ENCODE measurements around the gene ISM2.
A peak's percentile ranks its signal among the peaks of the same experiment; 100 is the strongest.

Gene ISM2

DNA sequence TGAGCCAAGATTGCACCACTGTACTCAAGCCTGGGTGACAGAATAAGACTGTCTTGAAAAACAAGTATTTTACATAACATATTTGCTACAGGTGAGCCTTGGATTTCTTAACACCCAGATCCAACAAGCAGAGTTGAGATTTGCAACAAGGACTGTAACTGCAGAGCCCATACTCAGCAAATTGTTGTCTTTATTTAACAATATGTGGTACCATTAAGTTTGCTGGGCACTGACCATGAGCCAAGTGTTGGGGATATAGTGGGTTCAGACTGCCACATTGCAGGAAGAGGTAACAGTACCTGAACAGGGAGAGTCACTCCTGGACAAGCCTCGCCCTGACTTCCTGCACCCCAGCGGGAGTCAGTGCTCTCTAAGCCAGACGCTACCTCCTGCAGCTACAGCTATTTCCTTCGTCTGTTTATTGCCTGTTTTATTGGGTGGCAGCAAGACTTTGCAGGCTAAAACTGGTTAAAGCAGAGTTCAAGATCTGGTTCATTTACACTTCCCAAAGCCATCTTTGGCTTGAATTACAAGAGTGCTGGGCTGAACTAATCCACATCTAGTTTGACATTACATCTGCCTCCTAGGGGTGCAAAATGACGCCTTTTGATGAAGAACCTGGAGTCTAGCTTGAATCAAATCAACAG is 28.3 kb downstream of the ISM2 start:
- Mint-ChIP-seq H3K4me3 (no peak overlapping the region), H3K9me3 (no peaks in the 10 kb centered on the region), H3K27me3 (peaks cover 0 to 9% of the 10 kb centered on the region in 2 donors), H3K36me3 (ENCODE audit: insufficient read depth) (peaks cover 45% of the 10 kb centered on the region), H3K27ac (no peak overlapping the region), H3K4me1 (ENCODE audit: low read depth in 2 of 2) (no peaks in the 10 kb centered on the region)
- ATAC-seq (replicated peaks) (no peak), DNase-seq (no peak)

DNA sequence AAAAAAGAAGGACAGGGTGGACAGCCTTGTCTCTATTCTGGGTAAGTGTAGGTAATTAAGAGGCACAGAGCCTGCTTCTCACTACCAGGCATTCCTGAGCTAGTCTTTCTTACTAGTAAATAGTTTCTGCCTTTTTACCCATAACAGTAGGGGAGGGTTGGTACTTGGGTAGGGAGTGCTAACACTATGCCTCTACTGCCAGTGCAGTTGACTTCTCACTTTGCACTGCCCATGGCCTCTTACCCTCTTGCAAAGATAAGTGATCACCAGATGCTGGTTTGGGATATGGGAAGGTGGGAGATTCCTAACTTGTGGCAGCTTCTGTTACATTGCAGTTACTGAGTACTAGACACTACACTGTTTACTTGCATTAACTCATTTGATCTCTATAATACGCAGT is 29.1 kb downstream of the ISM2 start:
- ATAC-seq (replicated peaks) (no peak), DNase-seq (no peak)
- Mint-ChIP-seq H3K4me3 (no peak overlapping the region), H3K36me3 (ENCODE audit: insufficient read depth) (peaks cover 53% of the 10 kb centered on the region), H3K4me1 (ENCODE audit: low read depth in 2 of 2) (no peaks in the 10 kb centered on the region), H3K27ac (no peak overlapping the region), H3K27me3 (peaks cover 0 to under 1% of the 10 kb centered on the region in 2 donors), H3K9me3 (no peaks in the 10 kb centered on the region)

DNA sequence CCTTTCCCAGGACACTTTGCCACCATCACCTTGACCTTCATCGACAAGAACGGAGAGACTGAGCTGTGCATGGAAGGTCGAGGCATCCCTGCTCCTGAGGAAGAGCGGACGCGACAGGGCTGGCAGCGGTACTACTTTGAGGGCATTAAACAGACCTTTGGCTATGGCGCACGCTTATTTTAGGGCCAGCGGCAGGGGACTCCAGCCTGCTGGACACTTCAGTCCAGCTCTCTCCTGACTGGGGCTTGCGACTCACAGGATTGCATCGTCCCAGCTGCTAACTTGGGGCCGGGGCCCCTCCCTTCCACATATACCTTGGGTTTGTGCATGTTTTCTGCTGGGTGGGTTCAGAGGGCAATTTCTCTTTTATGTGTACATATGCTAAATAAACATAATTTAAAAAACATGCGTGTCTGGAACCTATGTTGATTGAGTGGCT is 29.5 kb downstream of the ISM2 start:
- ATAC-seq (replicated peaks) (no peak), DNase-seq (no peak)
- no peak overlapping the region for H3K27ac Mint-ChIP-seq
- no peaks in the 10 kb centered on the region for H3K4me1 Mint-ChIP-seq (ENCODE audit: low read depth in 2 of 2)
- peaks cover 57% of the 10 kb centered on the region for H3K36me3 Mint-ChIP-seq (ENCODE audit: insufficient read depth)
- no peaks in the 10 kb centered on the region for H3K9me3 Mint-ChIP-seq
- no peak overlapping the region for H3K4me3 Mint-ChIP-seq
- H3K27me3 Mint-ChIP-seq, result no peaks in the 10 kb centered on the region

DNA sequence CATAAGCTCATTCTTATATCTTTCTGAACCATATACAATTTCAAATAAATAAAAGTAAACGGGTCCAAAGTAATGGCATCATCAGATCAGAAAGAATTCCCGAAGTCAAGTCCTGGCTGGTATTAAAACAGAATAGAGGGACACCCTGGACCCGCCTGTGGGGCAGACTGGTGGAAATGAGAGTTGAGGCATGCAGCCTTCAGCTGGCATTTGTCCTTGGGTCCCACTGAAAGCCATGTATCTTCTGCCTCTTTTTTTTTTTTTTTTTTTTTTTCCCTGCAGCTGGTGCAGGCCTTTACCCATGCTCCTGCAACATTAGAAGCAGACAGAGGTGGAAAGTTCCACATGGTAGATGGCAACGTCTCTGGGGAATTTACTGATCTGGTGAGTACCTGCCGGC is 30.8 kb downstream of the ISM2 start:
- DNase-seq, result no peak
- H3K36me3 Mint-ChIP-seq (ENCODE audit: insufficient read depth), result peaks cover 70% of the 10 kb centered on the region
- no peak for ATAC-seq (replicated peaks)
- no peak overlapping the region for H3K4me3 Mint-ChIP-seq
- H3K4me1 Mint-ChIP-seq (ENCODE audit: low read depth in 2 of 2), result no peaks in the 10 kb centered on the region
- no peaks in the 10 kb centered on the region for H3K27me3 Mint-ChIP-seq
- H3K27ac Mint-ChIP-seq, result no peak overlapping the region
- H3K9me3 Mint-ChIP-seq, result no peaks in the 10 kb centered on the region

DNA sequence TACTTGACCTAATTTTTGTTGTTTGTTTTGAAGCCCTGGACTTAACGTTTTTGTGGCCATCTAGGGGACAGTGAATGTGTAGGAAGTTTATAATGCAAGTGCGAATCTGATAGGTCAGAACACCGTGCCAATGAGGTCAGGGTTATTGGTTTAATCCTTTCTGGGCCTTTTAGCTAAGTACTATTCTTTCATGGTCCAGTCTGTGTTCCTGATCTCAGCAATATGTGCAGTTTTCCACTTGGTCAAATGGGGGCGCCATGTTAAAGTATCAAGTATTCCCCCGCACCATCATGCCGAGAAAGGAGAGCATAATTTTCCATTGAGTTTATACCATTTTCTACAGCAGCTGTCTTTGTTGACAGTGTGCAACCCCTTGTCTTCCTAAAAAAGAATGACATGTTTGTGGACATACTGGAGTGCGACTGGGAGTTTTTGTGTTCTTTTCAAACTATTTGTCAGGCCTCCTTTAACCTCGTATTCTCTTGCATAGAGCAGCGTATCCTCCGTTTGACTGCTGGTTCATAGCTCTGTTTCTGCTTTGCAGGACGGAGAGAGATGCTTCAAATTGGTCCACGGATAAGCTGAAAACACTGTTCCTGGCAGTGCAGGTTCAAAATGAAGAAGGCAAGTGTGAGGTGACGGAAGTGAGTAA is 39.4 kb downstream of the ISM2 start:
- no peaks in the 10 kb centered on the region for H3K27me3 Mint-ChIP-seq
- H3K4me1 Mint-ChIP-seq (ENCODE audit: low read depth in 2 of 2), result peaks cover 31 to 32% of the 10 kb centered on the region in 2 donors
- H3K27ac Mint-ChIP-seq, result peak overlapping the region; percentile 95 to 100
- DNase-seq (peak; percentile 46 to 59 (median 52)), ATAC-seq (replicated peaks) (no peak)
- H3K36me3 Mint-ChIP-seq (ENCODE audit: insufficient read depth), result peaks cover 64% of the 10 kb centered on the region
- H3K9me3 Mint-ChIP-seq, result no peaks in the 10 kb centered on the region
- H3K4me3 Mint-ChIP-seq, result peak overlapping the region; percentile 96 to 100

DNA sequence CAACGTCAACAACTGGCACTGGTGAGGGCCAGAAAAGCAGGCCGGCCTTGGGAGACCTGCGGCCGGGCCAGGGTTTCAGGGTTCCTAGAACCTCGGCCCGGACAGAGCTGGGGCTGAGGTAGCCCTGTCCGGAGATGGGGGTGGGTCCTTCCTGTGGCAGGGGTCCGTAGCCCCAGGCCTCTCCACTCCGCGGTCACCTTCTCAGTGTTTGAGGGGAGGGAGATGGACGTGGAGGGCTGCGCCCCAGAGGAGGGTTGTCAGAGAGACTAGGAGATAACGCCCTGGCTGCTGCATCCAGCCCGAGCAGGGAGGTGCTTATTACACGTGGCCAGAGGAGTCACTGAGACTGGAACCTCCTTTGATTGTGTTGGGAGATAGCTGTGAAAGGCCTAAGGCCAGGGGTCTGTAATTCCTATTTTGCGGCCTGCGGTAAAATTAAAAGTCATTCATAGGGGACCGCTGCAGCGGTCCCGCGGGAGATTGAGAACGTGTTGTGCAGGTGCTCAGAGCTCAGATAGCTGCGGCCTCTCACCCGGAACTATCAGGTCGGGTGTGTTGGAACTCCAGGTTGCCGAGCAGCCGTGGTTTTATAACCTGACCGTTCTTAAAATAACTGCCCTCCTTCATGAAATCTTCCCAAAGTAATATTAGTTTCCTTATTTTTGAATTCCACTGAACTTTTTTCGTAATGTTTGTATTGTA is 40.2 kb downstream of the ISM2 start:
- peak overlapping the region; percentile 95 to 100 for H3K27ac Mint-ChIP-seq
- H3K4me3 Mint-ChIP-seq, result peak overlapping the region; percentile 96 to 100
- ATAC-seq (replicated peaks) (no peak), DNase-seq (peak; percentile 3 to 19 (median 15))
- peaks cover 56% of the 10 kb centered on the region for H3K36me3 Mint-ChIP-seq (ENCODE audit: insufficient read depth)
- H3K9me3 Mint-ChIP-seq, result no peaks in the 10 kb centered on the region
- H3K4me1 Mint-ChIP-seq (ENCODE audit: low read depth in 2 of 2), result peaks cover 31 to 32% of the 10 kb centered on the region in 2 donors
- no peaks in the 10 kb centered on the region for H3K27me3 Mint-ChIP-seq

DNA sequence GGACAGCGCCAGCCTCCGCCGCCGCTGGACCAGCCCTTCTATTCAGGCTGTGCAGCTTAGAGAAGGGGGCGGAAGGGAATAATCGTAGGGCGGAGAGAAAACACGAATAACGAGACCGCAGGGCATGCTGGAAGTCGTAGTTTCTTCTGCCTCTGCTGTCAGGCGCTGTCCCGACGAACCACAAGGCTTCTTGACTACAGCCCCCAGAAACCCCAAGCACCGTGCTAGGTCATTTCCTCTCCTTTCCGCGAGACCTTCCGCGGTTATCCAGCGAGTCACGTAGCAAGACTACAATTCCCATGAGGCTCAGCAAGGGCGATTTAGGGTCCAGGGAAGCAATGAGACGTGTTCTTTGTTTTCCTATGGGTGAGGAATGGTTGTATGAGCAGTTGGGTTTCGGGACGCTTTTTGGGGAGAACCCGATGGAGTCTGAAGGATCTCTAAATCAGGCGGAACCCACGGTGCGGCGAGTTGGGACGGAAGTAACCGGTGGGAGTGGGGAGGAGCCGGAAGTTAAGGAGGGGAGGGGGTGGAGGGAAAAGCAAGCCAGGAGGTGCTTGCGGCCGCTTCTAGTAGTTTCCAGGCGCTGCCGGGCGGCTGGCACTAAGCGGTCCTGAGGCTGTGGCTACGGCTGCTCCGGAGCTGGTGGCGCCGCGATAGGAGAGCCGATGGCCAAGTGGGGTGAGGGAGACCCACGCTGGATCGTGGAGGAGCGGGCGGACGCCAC is 40.9 kb downstream of the ISM2 start, which contains the start of the genes AHSA1 and VIPAS39:
AHSA1 (plus strand) TSS at position 572 of the 727 bp plus-strand sequence; CDS start at position 669, 97 bp downstream.
VIPAS39 (minus strand) TSS at position 80 of the 727 bp plus-strand sequence. CDS start 3,499 bp downstream, outside the sequence.
- ATAC-seq (replicated peaks) (peak; percentile 93), DNase-seq (peak; percentile 90 to 92 (median 92))
- H3K27me3 Mint-ChIP-seq, result no peaks in the 10 kb centered on the region
- peaks cover 55% of the 10 kb centered on the region for H3K36me3 Mint-ChIP-seq (ENCODE audit: insufficient read depth)
- peak within 1 kb of the TSS; percentile 95 to 100 for H3K27ac Mint-ChIP-seq
- no peaks in the 10 kb centered on the region for H3K9me3 Mint-ChIP-seq
- peaks cover 32 to 35% of the 10 kb centered on the region in 2 donors for H3K4me1 Mint-ChIP-seq (ENCODE audit: low read depth in 2 of 2)
- H3K4me3 Mint-ChIP-seq, result peak within 1 kb of the TSS; percentile 96 to 100

- DNase-seq (no peak), ATAC-seq (replicated peaks) (no peak)
- H3K9me3 Mint-ChIP-seq, result no peaks in the 10 kb centered on the region
- H3K27ac Mint-ChIP-seq, result peak overlapping the region; percentile 95 to 100
- peak overlapping the region; percentile 96 to 100 for H3K4me3 Mint-ChIP-seq
- H3K27me3 Mint-ChIP-seq, result no peaks in the 10 kb centered on the region
- H3K36me3 Mint-ChIP-seq (ENCODE audit: insufficient read depth), result peaks cover 55% of the 10 kb centered on the region
- peaks cover 32 to 35% of the 10 kb centered on the region in 2 donors for H3K4me1 Mint-ChIP-seq (ENCODE audit: low read depth in 2 of 2)
Measured at GRCh38 chr14:77457115-77457521, 41.5 kb downstream of the ISM2 start.

DNA sequence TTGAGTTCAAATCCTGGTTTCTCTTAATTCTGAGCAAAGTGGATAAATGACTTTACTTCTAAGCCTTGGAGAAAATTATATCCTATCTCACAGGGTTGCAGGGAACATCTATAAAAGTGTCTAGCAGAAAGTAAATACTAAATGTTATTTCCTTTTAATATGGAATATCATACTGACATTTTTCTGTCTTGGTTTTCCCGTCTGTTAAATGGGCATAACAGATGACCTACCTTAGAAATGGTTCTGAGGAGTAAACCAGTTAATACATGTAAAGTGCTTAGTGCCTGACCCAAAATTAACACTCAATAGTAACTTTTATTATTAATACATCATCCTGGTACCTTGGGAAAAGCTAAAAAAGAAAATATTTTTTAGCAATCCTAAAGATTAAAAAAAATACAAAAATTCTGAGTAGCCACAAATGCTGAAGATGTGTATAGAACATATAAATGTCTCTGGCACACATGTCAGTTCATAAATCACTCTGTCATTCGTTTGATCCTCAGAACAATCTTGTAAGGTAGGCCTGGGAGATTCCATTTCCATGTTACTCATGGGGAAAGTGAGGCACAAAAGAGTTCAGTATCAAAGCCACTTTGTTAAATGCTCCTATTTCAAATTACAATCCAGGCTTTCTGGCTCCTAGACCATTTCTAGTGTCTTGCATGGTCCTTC is 42.5 kb downstream of the ISM2 start:
- peaks cover 32 to 35% of the 10 kb centered on the region in 2 donors for H3K4me1 Mint-ChIP-seq (ENCODE audit: low read depth in 2 of 2)
- H3K9me3 Mint-ChIP-seq, result no peaks in the 10 kb centered on the region
- H3K4me3 Mint-ChIP-seq, result peak overlapping the region; percentile 96 to 100
- peak overlapping the region; percentile 95 to 100 for H3K27ac Mint-ChIP-seq
- ATAC-seq (replicated peaks), result no peak
- peaks cover 54% of the 10 kb centered on the region for H3K36me3 Mint-ChIP-seq (ENCODE audit: insufficient read depth)
- DNase-seq, result no peak
- no peaks in the 10 kb centered on the region for H3K27me3 Mint-ChIP-seq

DNA sequence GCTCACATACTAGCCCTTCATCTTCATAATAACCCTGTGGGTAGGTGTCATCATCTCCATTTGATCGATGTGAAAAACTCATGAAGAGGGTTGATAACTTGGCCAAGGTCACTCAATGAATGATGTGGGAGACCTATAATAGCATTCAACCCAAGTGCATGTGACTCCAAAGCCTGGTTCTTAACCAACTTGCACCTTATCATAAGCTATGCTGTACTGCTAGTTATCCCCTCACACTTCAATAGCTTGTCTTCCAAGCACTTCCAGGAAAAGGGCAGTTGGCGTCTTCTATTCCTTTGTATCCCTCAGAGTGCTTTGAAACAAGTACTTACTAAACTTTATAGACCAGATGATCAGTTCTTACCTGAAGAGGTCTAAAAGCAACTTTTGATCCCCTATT is 56.4 kb downstream of the ISM2 start:
- Mint-ChIP-seq H3K27ac (no peak overlapping the region), H3K4me1 (ENCODE audit: low read depth in 2 of 2) (no peaks in the 10 kb centered on the region), H3K4me3 (no peak overlapping the region), H3K27me3 (no peaks in the 10 kb centered on the region), H3K9me3 (no peaks in the 10 kb centered on the region), H3K36me3 (ENCODE audit: insufficient read depth) (peaks cover 67% of the 10 kb centered on the region)
- ATAC-seq (replicated peaks) (no peak), DNase-seq (no peak)

GRCh38 chr14:77439861-77440260 is 58.8 kb downstream of the ISM2 start:
- H3K27me3 Mint-ChIP-seq, result no peaks in the 10 kb centered on the region

DNA sequence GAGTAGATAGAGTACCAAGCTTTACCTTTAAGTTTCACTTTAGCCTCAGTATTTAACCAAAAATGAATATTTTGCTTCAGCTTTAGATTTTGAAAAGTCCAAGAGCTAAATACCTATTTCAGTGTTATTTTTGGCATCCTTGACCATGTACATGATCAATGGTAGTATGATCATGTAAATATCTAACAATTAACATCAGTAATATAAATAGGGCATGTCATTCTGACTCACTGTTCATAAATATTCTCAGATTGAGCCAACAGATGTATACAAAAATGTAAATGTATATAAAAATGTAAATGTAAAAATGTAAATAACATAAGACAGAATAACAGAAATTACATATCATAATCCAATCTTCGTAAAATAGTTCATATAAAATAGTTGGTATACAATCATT is 60.0 kb downstream of the ISM2 start:
- Mint-ChIP-seq H3K27me3 (no peaks in the 10 kb centered on the region), H3K4me1 (ENCODE audit: low read depth in 2 of 2) (no peaks in the 10 kb centered on the region), H3K4me3 (no peak overlapping the region), H3K27ac (no peak overlapping the region), H3K9me3 (no peaks in the 10 kb centered on the region), H3K36me3 (ENCODE audit: insufficient read depth) (peaks cover 70% of the 10 kb centered on the region)
- no peak for ATAC-seq (replicated peaks)
- DNase-seq, result no peak

More at GRCh38 chr14:77439861-77440260, 58.8 kb downstream of the ISM2 start:
- no peak for DNase-seq
- Mint-ChIP-seq H3K4me1 (ENCODE audit: low read depth in 2 of 2) (no peaks in the 10 kb centered on the region), H3K9me3 (no peaks in the 10 kb centered on the region), H3K27ac (peak overlapping the region in 1 of 2 donors; percentile 38), H3K36me3 (ENCODE audit: insufficient read depth) (peaks cover 70% of the 10 kb centered on the region), H3K4me3 (no peak overlapping the region)
- no peak for ATAC-seq (replicated peaks)
